HG02852 (cell line): ENCODE results near the gene DISC1.
"Not testable (repeated sequence)": the region's sequence is repeated elsewhere in the genome, so short reads cannot be mapped to it uniquely, and the experiment has no call there.

Experiments used
- ATAC-seq: cut with Tn5 transposase; IDR thresholded peaks from one replicate; pipeline ENCODE4 v1.9.1; 2021; ENCODE audit warnings: mild to moderate bottlenecking, moderate library complexity; ENCODE audit not compliant: unreplicated experiment

The DISC1 gene

DNA sequence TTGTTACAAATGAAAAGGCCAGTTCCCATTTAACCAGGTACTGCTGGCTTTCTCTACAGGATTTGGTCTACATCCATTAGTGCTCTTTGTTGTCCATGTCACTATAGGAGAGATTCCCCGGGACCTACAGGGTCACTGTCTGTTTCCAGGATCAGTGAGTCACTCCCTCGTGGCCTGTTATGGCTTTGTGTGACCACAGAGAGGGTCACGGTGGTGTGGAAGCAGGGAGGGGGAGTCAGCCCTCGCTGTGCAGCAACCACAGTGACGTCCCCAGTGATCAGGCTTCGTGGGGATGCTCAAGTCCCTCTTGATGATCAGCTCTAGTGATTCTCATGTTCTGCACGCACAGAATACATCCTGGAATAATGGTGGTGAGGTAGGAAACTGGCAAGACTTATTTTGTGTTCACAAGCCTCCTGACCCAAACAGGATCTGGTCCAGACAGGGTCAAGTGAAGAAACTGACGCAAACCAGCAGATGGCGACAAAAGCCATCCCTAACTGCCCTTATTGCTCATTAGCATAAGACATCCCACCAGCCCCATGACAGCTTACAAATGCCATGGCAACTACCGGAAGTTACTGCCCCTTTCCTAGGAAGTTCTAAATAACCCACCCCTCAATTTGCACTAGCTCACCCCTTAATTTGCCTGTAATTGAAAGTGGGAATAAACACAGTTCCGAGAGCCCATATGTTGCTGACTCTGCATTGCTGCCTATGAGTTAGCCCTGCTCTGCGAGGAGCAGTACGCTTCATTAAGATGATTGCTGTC lies 98.5 kb downstream of the DISC1 start:
- no peak for ATAC-seq

DNA sequence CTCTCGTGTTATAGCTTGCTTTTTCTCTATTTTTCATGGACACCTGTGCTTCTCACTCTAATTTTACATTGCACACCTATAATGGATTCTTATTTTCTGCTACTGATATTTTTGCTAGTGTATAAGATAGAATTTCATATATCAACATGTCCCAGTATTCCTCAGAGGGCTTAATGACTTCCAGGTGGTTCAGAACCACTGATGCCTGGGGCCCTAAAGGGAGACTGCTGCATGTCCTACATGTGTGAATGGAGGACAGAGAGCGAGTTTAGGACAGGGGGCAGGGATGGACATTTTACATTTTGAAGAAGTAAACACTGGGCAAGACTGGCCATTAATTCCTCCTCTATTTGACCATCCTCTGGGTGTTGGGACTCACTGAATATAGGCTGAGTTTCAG lies 100.6 kb downstream of the DISC1 start:
- no peak for ATAC-seq

DNA sequence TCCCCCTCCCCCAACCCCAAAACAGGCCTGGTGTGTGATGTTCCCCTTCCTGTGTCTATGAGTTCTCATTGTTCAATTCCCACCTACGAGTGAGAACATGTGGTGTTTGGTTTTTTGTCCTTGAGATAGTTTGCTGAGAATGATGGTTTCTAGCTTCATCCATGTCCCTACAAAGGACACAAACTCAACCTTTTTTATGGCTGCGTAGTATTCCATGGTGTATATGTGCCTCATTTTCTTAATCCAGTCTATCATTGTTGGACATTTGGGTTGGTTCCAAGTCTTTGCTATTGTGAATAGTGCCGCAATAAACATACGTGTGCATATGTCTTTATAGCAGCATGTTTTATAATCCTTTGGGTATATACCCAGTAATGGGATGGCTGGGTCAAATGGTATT lies 102.4 kb downstream of the DISC1 start:
- ATAC-seq: not testable (repeated sequence)

DNA sequence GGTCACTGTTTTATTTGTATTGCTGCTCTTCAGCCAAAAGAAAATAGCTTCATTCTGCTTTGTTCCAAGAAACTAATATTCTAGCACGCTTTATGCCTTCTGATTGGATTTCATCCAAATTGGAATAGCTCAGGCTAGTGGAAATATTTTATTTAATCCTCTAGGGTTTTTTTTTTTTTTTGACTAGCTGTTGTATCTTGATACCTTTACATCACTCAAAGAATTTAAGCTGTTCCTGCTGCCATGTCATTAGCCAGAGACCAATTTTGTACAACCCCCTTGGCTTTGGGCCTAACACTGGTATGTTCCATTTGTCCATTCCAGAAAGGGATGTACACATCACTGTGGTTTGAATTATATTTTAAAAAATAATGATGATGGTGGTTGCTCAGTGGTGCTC lies 103.0 kb downstream of the DISC1 start:
- no peak for ATAC-seq

DNA sequence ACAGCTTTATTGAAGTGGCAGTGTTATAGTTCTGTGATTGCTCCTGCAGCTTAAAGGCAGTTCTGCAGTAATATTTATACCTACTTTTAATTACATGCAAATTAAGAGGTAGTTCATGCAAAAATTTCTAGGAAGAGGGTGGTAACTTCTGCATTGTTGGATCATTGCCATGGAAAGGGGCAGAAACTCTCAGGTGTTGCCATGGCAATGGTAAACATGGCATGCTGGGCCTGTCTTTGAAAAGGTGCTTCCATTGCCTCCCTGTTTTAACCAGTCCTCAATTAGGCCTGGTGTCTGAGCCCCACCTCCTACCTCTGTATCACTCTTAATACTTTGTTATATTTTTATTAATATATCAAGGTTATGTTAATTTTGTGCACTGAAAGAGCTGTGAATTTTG lies 104.7 kb downstream of the DISC1 start:
- ATAC-seq: no peak

DNA sequence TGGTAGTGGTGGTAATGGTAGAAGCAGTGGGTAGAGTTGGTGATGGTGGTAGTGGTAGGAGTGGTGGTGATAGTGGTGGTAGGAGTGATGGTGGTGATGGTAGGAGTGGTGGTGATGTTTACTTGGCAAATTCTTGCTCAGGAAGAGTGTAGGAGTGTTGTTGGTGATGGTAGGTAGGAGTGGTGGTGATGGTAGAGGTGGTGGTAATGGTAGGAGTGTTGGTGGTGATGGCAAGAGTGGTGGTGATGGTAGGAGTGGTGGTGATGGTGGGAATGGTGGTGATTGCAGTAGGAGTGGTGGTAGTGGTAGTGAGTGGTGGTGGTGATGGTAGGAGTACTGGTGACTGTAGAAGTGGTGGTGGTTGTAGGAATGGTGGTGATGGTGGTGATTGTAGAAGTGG lies 106.5 kb downstream of the DISC1 start:
- ATAC-seq: no peak

DNA sequence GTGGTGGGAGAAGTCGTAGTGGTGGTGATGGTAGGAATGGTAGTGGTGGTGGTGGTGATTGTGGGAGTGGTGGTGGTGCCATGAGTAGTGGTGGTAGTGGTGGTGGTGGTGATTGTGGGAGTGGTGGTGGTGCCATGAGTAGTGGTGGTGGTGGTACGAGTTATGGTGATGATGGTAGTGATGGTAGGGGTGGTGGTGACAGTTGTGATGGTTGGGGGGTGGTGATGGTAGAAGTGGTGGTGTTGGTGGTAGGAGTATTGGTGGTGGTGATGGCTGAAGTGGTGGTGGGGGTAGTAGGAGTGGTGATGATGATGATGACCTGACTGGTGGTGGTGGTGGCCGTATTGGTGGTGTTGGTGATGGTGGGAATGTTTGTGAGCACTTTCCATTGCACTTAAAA lies 107.1 kb downstream of the DISC1 start:
- ATAC-seq: no peak

DNA sequence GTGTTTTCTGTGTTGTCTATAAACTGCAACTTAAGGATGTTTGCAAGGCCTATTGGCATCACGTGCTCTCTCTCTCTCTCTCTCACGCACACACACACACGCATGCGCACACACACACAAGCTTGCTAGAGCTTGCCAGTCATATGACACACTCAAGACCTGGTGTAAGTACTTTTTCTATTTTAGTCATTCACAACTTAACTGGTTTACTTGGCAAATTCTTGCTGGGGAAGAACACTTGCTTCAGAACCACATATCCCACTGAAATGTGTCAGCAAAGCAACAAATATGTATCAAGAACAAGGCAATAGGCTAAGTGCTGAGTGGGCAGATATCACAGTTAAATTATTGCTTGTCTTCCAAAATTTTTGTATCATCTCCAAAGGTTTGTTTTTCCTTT lies 107.8 kb downstream of the DISC1 start:
- ATAC-seq: no peak

DNA sequence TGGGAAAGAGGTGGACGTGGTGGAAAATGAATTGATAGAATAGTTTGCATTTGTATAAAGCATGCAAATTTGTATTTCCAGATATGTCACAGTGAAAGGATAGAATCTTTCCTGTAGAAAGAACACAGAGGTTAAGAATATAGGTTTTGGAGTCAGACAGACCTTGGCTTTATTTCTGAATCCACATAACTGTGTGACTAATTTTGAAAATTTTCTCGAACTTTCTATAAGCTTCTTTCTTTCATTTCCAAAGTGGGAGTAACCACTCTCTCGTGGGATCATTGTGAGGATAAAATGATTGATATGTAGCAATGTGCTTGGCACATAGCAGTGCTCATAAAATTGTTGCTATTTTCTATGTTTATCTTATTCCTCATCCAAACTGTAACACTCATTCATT lies 108.8 kb downstream of the DISC1 start:
- no peak for ATAC-seq

DNA sequence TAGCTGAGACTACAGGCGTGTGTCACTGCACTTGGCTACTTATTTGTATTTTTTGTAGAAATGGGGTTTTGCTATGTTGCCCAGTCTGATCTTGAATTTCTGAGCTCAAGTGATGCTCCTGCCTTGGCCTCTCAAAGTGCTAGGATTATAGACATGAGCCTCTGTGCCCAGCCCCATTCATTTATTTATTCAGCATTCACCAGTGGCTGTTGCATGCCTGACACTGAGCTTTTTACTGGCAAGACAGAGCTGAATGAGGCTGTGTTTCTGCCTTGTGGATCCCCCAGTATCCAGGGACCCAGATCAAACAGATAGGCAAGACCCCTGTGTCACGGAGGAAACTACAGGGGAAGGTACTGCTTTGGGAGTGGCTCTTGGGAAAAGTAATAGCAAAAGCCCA lies 109.4 kb downstream of the DISC1 start:
- no peak for ATAC-seq

DNA sequence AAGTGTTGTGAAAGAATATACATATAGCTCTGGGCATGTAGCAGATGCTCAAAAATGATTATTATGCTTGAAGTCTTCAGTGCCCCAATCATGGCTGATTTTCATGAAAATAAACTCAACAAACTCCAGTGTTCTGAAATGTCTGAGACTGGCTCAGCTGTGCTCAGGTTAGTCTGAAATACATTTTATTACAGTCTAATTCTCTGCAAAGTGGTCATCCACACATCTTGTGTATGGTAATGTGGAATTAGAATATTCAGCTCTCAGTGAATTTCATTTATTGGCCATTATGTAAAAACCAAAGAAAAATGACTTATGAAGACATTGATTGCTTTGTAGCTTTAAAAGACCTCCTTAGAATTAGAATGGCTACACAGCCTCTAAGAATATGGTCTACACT lies 109.9 kb downstream of the DISC1 start:
- ATAC-seq: no peak

DNA sequence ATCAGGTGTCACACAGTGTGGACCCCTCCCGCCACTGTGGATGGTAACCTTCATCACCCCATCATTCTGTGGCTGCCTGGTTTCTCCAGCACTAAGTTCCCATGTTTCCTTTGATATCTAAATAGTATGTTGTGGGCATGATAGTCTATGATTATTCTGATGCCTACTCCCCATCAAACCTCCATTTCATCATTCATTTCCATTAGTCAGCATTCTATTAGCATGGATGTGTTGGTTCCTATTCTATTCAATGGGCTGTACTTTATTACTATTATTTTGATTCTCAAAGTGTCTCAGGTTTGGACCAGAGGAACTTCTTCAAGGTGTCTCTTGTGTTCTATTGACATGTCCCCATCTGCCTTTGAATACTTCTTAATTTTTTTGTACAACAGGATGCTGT lies 112.0 kb downstream of the DISC1 start:
- ATAC-seq: no peak

DNA sequence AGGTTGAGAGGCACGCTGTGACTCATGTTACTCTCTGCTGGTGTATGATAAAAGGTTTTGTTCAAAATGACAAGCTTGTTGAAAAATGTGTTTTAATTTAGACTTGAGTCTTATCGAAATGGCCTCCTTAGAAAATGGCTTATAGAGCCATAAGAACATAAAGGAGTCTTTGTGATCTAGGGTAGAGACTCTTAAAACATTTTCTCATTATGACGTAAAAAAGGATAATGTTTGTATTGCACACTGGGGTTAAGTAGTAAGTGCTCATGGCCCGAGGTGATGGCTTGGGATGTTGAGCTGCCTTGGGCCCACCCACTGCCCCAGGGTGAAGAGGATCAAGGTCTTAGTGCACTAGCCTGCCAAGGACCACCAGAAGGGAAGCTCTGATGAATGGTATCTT lies 117.4 kb downstream of the DISC1 start:
- no peak for ATAC-seq

DNA sequence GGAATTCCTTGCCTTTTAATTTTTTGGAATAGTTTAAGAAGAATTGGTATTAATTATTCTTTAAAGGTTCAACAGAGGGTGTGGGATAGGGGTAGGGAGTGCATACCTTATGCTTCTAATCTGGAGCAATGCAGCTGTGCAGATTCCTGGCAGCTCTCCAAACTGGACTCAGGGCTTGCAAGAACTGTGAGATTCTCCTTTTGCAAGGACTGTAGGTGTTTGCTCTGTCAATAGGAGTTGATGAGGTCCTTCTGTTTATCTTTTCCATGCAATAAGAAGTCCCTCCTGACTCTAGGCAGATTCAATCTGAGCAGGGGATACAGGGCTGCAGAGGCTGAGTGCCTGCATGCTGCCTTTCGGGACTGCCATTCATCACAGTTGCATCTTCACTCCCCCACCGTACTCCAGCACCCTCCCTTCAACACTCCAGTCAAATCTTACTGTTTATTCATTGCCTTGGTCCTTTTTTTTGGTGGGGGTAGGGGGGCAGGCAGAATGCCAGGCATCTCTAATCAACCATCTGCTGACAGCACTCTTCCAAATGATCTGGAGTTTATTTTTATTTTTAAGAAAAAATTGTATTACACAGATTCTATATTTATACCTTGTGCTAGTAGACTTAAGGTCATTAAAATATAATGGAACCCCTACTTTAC lies 122.3 kb downstream of the DISC1 start:
- ATAC-seq: no peak

DNA sequence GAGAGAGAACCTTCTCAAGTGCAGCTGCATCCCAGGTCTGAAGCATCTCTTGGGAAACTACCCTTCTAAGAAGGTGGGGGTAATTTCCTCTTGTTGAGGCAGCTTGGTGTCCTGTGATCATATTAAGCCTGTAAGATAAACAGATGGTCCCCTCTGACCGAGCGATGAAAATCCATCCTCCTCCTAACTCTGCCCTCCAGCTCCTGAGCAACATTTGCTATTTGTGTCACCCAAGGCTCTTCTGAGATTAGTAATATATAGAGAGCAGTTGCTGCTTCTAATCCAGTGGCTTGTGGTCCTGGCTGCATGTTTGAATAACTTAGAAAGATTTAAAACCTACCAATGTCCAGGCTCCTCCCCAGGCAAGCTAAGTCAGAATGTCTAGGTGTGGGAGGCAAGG lies 123.7 kb downstream of the DISC1 start:
- ATAC-seq: no peak

DNA sequence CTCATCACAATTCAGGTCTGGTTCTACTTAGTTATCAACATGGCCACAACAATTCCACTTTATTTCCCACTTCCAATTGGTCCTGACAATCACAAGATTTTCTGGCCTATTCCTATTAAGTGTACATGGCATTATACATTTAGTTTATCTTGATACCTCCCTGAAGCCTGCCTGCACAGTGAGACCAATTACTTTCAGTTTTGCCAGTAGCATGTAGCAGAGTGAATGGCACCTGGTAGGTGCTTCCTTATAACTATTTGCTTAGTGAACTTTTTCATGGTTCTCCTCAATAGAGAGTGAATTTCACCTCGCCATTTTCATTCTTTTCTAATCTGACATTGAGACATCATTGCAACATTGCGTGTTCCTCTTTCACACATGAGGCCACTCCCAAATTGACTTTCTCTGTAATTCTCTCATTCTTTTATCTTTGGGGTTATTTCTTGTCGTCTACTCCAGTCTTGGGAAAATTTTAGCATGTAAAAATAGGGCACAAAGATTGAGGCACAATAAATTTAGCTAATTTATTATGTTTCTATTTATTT lies 124.3 kb downstream of the DISC1 start:
- no peak for ATAC-seq

DNA sequence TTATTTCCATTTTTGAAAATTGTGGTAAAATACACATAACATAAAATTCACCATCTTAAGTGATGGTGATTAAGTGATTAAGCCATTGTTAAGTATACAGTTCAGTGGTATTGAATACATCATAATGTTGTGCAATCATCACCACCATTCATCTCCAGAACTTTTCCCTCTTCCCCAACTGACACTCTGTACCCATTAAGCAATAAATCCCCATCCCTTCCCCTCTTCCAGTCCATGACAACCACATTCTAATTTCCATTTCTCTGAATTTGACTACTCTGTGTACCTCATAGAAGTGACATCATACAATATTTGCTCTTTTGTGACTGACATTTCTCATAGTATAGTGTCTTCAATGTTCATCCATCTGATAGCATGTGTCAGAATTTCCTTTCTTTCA lies 124.8 kb downstream of the DISC1 start:
- no peak for ATAC-seq

DNA sequence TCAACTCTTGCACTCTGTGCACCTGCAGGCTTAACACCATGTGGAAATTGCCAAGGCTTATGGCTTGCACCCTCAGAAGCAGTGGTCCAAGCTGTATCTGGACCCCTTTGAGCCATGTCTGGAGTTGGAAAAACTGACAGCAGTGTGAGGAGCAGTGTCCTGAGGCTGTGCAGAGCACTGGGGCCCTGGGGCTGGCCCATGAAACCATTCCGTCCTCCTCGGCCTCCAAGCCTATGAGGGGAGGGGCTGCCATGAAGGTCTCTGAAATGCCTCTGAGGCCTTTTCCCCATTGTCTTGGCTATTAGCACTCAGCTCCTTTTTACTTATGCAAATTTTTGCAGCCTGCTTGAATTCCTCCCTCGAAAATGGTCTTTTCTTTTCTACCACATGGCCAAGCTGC lies 126.7 kb downstream of the DISC1 start:
- ATAC-seq: no peak

DNA sequence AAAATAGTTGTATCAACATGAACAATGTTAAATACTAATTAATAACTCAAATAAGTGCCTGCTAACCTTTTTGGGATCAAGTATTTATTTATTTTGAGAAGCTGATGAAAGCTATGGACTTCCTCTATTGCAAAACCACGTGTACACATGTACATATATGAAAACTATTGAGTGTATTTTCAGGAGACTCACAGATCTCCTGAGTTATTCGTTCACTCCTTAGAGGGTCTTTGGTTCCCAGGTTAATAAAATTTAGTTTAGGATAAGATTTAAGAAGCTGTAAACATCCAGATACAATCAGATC lies 130.5 kb downstream of the DISC1 start:
- peak; percentile 34 for ATAC-seq

DNA sequence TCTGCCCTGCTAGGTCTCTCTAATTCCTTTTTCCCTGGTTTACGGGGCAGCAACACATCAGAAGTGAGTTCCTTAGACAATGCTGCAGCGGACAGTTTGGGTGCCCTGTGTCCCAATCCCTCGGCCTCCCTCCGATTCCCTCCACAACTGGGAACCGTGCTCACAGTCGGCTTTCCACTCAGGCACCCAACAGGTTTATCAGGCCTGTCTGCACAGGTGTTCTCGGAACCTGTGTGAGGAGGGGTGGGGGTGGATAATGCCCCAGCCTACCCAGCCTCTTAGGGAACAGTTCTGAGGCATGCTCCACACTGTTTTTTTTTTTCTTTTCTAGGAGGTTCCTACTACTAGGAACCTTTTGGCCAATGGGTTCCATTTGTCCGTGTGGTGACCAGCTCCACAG lies 131.2 kb downstream of the DISC1 start:
- no peak for ATAC-seq

DNA sequence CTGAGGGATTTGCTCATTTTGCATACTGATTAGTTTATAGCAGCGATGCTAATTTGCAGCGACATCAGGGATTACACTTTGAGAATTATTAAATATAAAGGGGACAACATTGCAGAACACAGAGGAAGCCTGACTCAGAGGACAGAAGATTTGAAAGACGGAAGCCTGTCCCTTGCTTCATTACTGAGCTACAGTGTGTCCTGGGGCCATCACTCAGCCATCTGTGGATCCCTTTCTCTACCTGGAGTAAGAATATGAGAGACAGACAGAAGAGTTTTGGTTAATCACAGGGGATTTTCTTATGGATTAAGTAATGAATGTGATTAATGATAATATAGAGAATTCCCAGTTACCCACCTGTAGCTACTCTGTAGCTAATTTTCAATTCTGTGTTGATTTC lies 134.7 kb downstream of the DISC1 start:
- ATAC-seq: no peak

DNA sequence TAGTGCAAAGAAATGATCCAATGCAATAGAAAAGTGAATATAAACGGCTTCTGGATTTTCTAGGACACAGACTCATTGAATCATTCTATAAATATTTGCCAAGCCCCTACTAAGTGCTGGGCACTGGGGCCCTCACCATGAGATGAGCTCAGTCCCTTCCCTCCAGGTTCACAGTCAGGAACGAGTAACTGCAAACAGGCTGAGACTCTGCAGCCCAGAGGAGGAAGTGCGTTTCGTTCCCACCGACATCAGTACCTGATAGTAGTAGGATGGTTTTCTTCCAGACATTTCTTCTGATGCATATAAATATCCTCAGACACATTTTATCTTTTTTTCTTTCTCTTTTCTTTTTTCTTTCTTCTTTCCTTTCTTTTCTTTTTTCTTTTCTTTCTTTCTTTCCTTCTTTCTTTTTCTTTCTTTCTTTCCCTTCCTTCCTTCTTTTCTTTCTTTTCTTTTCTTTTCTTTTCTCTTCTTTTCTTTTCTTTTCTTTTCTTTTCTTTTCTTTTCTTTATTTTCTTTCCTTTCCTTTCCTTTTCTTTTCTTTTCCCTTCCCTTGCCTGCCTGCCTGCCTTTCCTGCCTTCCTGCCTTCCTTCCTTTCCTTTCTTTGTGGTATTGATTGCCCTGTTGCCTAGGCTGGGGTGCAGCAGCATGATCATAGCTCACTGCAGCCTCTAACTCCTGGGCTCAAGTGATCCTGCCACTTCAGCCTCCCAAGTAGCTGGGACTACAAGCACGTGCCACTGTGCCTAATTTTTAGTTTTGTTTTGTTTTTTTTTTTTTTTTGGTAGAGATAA lies 135.4 kb downstream of the DISC1 start:
- no peak for ATAC-seq
